Mucosa of gallbladder (tissue), 1 donor: ENCODE results near the gene PSPH. TPM values are rescaled to one million over a fixed set of nuclear protein-coding genes. Genes with fewer than 3 reads are reported as not detected.
"Not testable (repeated sequence)": the region's sequence is repeated elsewhere in the genome, so short reads cannot be mapped to it uniquely, and the experiment has no call there.

Experiments
- DNase-seq: peaks from one replicate; pipeline ENCODE4 v3.0.0-alpha.2; 2020; ENCODE audit warnings: low spot score
- total RNA-seq: library from RNA; stranded (reverse); gene quantifications from one replicate; pipeline ENCODE4 v1.2.1, GENCODE V29; 2021
- donor health status: DM: no; HTN: no; CAD: no.

PSPH gene
- total RNA-seq, 1 donor from 2014 or later, result 33.4 TPM

GRCh38 chr7:56063500-56063881 is 12.2 kb upstream of the PSPH start:
- no peak for DNase-seq

- no peak for DNase-seq
Observed at GRCh38 chr7:56062382-56062781, 11.1 kb upstream of the PSPH start.

GRCh38 chr7:56053993-56054392 is 2.7 kb upstream of the PSPH start:
- DNase-seq, result no peak

GRCh38 chr7:56053379-56053778 is 2.1 kb upstream of the PSPH start:
- DNase-seq, result no peak

GRCh38 chr7:56051053-56051338 is 248 bp downstream of the PSPH start:
- no peak for DNase-seq

GRCh38 chr7:56048763-56049162 is 2.5 kb downstream of the PSPH start:
- peak; percentile 38 for DNase-seq

- no peak for DNase-seq
Observed at GRCh38 chr7:56048245-56048644, 3.0 kb downstream of the PSPH start.

GRCh38 chr7:56047446-56048116 is 3.7 kb downstream of the PSPH start:
- peak; percentile 49 for DNase-seq

- peak; percentile 78 for DNase-seq
Observed at GRCh38 chr7:56046721-56047445, 4.4 kb downstream of the PSPH start.

GRCh38 chr7:56045758-56046157 is 5.5 kb downstream of the PSPH start:
- DNase-seq, result not testable (repeated sequence)

- DNase-seq, result no peak
Observed at GRCh38 chr7:56040730-56041129, 10.5 kb downstream of the PSPH start.

GRCh38 chr7:56033671-56034432 is 17.4 kb downstream of the PSPH start:
- DNase-seq, result peak; percentile 67

- not testable (repeated sequence) for DNase-seq
Observed at GRCh38 chr7:56032578-56032977, 18.7 kb downstream of the PSPH start.

- not testable (repeated sequence) for DNase-seq
Observed at GRCh38 chr7:56031556-56031955, 19.7 kb downstream of the PSPH start.

- DNase-seq, result no peak
Observed at GRCh38 chr7:56030340-56030739, 20.9 kb downstream of the PSPH start.

- peak; percentile 32 for DNase-seq
Observed at GRCh38 chr7:56028942-56029630, 22.2 kb downstream of the PSPH start.

- no peak for DNase-seq
Observed at GRCh38 chr7:56026538-56026937, 24.7 kb downstream of the PSPH start.

- no peak for DNase-seq
Observed at GRCh38 chr7:56023500-56023899, 27.7 kb downstream of the PSPH start.

- DNase-seq, result no peak
Observed at GRCh38 chr7:56019501-56019900, 31.7 kb downstream of the PSPH start.

- not testable (repeated sequence) for DNase-seq
Observed at GRCh38 chr7:56017015-56017414, 34.2 kb downstream of the PSPH start.

GRCh38 chr7:56009695-56010094 is 41.5 kb downstream of the PSPH start:
- DNase-seq, result peak; percentile 51

- no peak for DNase-seq
Observed at GRCh38 chr7:56007891-56008290, 43.4 kb downstream of the PSPH start.
